ENCODE measurements around the gene WFDC9. TPM values are rescaled to one million over a fixed set of nuclear protein-coding genes. Genes with fewer than 3 reads are reported as not detected.

Gene WFDC9
- polyA plus RNA-seq, 3 donors = not detected

DNA sequence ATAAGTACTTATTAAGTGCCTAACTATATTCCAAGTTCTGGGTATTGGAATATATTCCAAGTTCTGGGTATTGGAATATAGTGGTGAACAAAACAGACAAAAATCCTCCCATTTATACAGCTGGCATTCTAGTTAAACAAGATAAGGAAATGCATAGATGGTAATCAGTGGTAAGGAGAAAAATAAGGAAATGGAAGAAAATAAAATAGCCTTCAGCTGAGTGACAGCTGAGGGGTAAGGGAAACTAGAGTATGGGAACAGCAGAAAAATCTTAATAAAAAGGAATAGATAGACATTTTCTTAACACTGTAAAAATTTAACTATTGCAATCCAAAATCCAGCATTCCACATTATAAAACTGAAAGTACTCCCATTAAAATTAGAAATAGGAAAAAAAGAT, 18.8 kb downstream of the WFDC9 start:
- H3K4me2 ChIP-seq (replicated peaks; ENCODE audit: extremely low read depth, low read length, poor library complexity, severe bottlenecking) = no peak overlapping the region
- H3K27me3 ChIP-seq (ENCODE audit: control insufficient read depth in 2 of 2, insufficient read depth in 2 of 2, low read length in 2 of 2) = peaks cover 0 to 2% of the 10 kb centered on the region in 2 donors
- no peak overlapping the region for H3K9ac ChIP-seq (ENCODE audit: insufficient read depth, low read length, poor library complexity, severe bottlenecking)
- H4K20me1 ChIP-seq (ENCODE audit: insufficient read depth, low read length) = no peaks in the 10 kb centered on the region
- H3K27me3 Mint-ChIP-seq (ENCODE audit: low read depth in 3 of 3) = peaks cover under 1 to 2% (median 2%) of the 10 kb centered on the region in 3 donors
- H2AFZ ChIP-seq (ENCODE audit: insufficient read depth, low read depth, low read length, poor library complexity, severe bottlenecking) = no peak overlapping the region
- no peaks in the 10 kb centered on the region for H3K36me3 ChIP-seq (replicated peaks in 1 of 2; ENCODE audit: control insufficient read depth in 1 of 2, insufficient read depth in 2 of 2, low read length in 2 of 2)
- DNase-seq = no peak
- H3K27ac Mint-ChIP-seq = no peak overlapping the region
- intact Hi-C loops (cut with micrococcal nuclease) = no loop called here
- H3K4me3 ChIP-seq (replicated peaks in 1 of 3; ENCODE audit: low read depth in 2 of 3, low read length in 3 of 3) = no peak overlapping the region
- peaks cover 0 to 2% of the 10 kb centered on the region in 2 donors for H3K9me3 ChIP-seq (replicated peaks in 1 of 2; ENCODE audit: control insufficient read depth in 1 of 2, insufficient read depth in 1 of 2, low read length in 2 of 2)
- H3K27ac ChIP-seq (ENCODE audit: low read depth in 1 of 2, low read length in 2 of 2) = no peak overlapping the region
- no peaks in the 10 kb centered on the region for H3K4me1 Mint-ChIP-seq
- no peaks in the 10 kb centered on the region for H3K4me1 ChIP-seq (ENCODE audit: control insufficient read depth in 1 of 2, insufficient read depth in 2 of 2, low read length in 2 of 2)
- no peaks in the 10 kb centered on the region for H3K36me3 Mint-ChIP-seq
- TF ChIP-seq CTCF (IDR thresholded peaks at IDR 0.05) = no peak
- H3K9me3 Mint-ChIP-seq = peaks cover 0 to 10% (median under 1%) of the 10 kb centered on the region in 7 donors
- no peaks in the 10 kb centered on the region for H3K79me2 ChIP-seq (ENCODE audit: insufficient read depth, low read length)
- H3K4me3 Mint-ChIP-seq = no peak overlapping the region

DNA sequence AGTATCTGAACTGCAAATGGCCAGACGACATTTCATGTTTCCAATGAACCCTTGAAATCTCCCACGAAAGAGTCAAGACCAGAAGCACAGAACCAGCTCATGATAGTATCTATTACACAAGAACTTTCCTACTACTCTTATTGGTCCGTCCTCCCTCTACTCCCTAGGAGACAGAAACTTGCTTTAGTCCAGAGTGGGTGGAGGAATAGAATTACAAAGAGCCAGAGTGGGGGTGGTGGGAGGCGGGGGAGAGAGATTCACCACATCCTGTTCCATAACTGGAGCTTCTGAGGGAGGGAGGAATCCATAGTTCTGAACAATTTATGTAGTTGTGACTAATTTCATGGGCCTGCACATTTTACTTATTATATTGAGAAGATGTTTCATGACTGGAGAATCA, 20.0 kb downstream of the WFDC9 start:
- no peak overlapping the region for H3K9ac ChIP-seq (ENCODE audit: insufficient read depth, low read length, poor library complexity, severe bottlenecking)
- no peaks in the 10 kb centered on the region for H3K4me1 ChIP-seq (ENCODE audit: control insufficient read depth in 1 of 2, insufficient read depth in 2 of 2, low read length in 2 of 2)
- peaks cover 0 to 2% of the 10 kb centered on the region in 2 donors for H3K27me3 ChIP-seq (ENCODE audit: control insufficient read depth in 2 of 2, insufficient read depth in 2 of 2, low read length in 2 of 2)
- no peak overlapping the region for H3K4me2 ChIP-seq (replicated peaks; ENCODE audit: extremely low read depth, low read length, poor library complexity, severe bottlenecking)
- 100% methylated on average over 1 of the region's 4 CpGs for WGBS (ENCODE audit: insufficient coverage)
- H3K27ac Mint-ChIP-seq = no peak overlapping the region
- no peaks in the 10 kb centered on the region for H3K4me1 Mint-ChIP-seq
- H3K9me3 Mint-ChIP-seq = peaks cover 0 to 20% (median 8%) of the 10 kb centered on the region in 7 donors
- H4K20me1 ChIP-seq (ENCODE audit: insufficient read depth, low read length) = no peaks in the 10 kb centered on the region
- H3K27me3 Mint-ChIP-seq (ENCODE audit: low read depth in 3 of 3) = peaks cover 2 to 4% (median 2%) of the 10 kb centered on the region in 3 donors
- no peak overlapping the region for H2AFZ ChIP-seq (ENCODE audit: insufficient read depth, low read depth, low read length, poor library complexity, severe bottlenecking)
- intact Hi-C loops (cut with micrococcal nuclease) = no loop called here
- H3K36me3 ChIP-seq (replicated peaks in 1 of 2; ENCODE audit: control insufficient read depth in 1 of 2, insufficient read depth in 2 of 2, low read length in 2 of 2) = no peaks in the 10 kb centered on the region
- H3K79me2 ChIP-seq (ENCODE audit: insufficient read depth, low read length) = no peaks in the 10 kb centered on the region
- no peak overlapping the region for H3K27ac ChIP-seq (ENCODE audit: low read depth in 1 of 2, low read length in 2 of 2)
- H3K4me3 ChIP-seq (replicated peaks in 1 of 3; ENCODE audit: low read depth in 2 of 3, low read length in 3 of 3) = no peak overlapping the region
- H3K9me3 ChIP-seq (replicated peaks in 1 of 2; ENCODE audit: control insufficient read depth in 1 of 2, insufficient read depth in 1 of 2, low read length in 2 of 2) = peaks cover 0 to 6% of the 10 kb centered on the region in 2 donors
- TF ChIP-seq CTCF (IDR thresholded peaks at IDR 0.05) = no peak
- H3K4me3 Mint-ChIP-seq = no peak overlapping the region
- DNase-seq = no peak
- H3K36me3 Mint-ChIP-seq = no peaks in the 10 kb centered on the region
